Measurements from ENCODE around the gene CCHCR1.

The CCHCR1 gene

GRCh38 chr6:31094389-31094881 is 63.2 kb downstream of the CCHCR1 start:
- TF ChIP-seq CTCF (IDR thresholded peaks at IDR 0.05; ENCODE audit: borderline replicate concordance, insufficient read depth, low read depth, low read length) = no peak
- H3K4me3 ChIP-seq (ENCODE audit: low read depth, low read length) = no peak overlapping the region

- H3K4me3 ChIP-seq (ENCODE audit: low read depth, low read length) = no peak overlapping the region
- TF ChIP-seq CTCF (IDR thresholded peaks at IDR 0.05; ENCODE audit: borderline replicate concordance, insufficient read depth, low read depth, low read length) = no peak
These were observed 64.7 kb downstream of the CCHCR1 start for GRCh38 chr6:31092769-31093505.
